Renal cortex interstitium (tissue), 11 donors: ENCODE results near the gene MED15. TPM values are rescaled to one million over a fixed set of nuclear protein-coding genes. Genes with fewer than 3 reads are reported as not detected.
"Not testable (repeated sequence)": the region's sequence is repeated elsewhere in the genome, so short reads cannot be mapped to it uniquely, and the experiment has no call there.

ENCODE experiments used
- DNase-seq, 11 donors: peaks; one replicate each; pipeline ENCODE4 v3.0.0-alpha.2; 2013; ENCODE audit warnings: low read depth in 9 of 11, low spot score in 4 of 11; ENCODE audit errors: extremely low read depth in 1 of 11
- polyA plus RNA-seq, 3 donors: library from polyadenylated mRNA; unstranded; fragments of 120-200 nt; gene quantifications; one replicate each; pipeline ENCODE4 v1.2.1, GENCODE V29; 2013; ENCODE audit not compliant: insufficient read length in 3 of 3

MED15 gene
- polyA plus RNA-seq, 3 donors, result 37.3 to 62.5 (median 49.0) TPM

DNA sequence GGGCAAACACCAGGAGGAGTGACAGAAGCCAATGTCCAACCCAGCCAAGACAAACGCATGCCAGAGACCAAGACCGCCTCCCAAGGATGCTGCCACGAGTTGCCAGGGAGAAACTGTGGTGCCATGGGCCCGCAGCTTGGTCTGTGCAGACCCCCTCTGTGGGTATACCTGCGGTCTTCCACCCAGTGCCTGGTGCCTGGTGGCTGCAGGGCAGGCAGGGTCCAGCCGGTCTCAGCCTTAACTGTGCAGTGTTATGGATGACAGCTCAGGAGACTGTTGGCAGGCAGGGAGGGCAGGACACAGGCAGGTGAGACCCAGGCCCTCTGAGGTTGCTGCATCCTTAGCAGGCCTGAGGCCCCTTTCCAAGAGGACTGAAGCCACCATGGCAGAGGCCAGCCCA lies 97.9 kb downstream of the MED15 start:
- DNase-seq, result no peak

DNA sequence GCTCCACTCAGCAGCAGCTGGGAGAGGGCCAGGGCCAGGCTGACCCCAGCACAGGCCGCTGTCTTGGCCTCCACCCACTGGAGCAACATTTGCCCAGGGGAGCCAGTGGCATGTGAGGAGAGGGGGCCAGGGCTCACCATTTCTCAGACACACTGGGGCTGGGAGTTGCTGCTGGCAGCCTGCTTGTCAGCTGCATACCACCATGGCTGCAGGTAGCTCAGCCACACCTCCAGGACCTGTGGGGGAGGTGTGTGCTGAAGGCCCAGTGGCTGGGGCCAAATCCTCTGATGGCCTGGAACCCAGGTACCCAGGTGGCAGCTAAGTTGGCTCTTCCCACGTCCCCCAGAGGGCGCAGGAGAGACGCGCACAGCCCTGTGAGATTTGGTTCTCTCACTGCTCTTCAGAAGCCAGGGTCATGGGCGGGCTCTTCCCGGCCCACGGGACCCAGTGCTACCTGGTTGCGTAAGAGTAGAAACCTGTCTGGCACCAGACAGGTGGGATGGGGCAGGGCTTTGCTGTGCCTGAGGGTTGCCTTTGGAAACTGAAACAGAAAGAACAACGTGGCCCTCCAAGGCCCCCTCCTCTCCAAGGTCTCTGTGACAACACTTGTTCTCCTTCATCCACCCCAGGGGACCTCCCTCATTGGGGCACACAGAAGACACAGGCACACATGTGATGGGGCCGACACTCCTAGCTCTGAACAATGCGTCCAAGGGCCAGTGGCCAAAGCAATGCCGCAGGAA lies 98.8 kb downstream of the MED15 start:
- DNase-seq, result peak in 8 of 11 donors; percentile 36 to 66 (median 45)

DNA sequence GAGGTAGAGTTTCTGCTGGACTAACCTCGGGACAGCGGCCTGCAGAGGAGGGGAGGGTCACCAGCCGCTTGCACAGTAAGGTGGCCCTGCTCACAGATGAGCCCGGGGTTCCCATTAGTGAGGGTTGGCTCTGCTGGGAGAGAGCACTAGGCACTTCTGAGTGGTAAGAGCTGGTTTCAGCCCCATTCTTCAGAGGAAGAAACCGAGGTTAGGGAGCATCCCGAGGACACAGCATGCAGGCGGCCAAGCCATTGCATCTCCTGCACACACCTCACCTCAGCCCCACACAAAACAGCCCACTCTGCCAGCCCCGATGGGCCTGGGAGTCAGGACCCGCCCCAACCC lies 99.3 kb downstream of the MED15 start:
- no peak for DNase-seq

DNA sequence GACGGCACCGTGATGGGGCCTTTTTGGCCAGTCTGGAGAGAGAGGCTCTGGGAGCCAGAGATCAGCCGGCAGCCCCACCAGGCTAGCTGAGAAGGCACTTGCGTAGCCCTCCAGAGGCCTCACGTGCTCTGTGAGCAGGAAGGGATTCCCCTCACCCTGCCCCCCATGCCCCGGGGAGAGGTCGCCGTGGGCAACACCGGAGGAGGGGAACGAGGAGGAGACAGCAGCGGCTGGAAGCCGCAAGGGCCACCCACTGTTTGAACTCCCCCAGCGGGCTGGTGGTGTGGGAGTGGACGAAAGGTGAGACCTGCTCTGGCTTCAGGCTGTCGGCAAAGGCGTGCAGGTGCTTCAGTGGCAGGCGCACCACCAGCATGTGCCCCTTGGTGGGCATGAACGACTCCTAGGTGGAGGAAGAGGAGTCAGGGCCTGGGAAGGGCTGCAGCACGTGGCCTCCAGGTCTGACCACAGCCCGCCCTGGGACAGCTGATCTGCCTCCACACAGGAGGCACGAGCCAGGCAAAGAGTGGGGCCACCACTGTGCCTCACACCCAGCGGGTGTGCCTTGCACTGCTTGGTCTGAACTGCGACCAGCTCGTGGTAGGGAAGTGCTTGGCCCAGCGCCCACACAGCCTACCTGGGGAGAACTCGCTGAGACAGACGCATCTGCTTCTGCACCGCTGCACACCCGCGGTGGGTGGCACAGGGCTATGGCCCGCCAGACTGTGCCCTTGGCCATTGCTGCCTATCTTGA lies 99.9 kb downstream of the MED15 start:
- no peak for DNase-seq

DNA sequence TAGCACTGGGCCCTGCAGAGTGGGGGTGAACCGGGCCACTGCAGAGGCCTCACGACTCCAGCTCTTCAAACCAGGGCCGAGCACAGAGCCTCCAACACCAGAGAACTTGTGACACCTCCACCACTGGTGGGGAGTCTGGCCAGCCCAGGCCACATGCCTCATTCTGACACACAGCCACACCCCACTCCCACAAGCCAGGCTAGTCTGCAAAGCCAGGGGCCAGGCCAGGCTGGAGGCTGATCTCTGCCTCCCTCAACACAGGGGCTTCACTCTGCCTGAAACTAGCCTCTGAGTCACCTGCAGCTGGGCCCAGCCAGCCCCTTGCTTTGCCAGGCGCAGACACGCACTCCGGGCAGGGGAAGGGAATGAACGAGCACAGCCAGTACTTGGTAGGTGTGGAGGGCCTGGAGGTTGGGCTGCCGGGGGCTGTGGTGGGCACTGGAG lies 102.9 kb downstream of the MED15 start:
- no peak for DNase-seq

DNA sequence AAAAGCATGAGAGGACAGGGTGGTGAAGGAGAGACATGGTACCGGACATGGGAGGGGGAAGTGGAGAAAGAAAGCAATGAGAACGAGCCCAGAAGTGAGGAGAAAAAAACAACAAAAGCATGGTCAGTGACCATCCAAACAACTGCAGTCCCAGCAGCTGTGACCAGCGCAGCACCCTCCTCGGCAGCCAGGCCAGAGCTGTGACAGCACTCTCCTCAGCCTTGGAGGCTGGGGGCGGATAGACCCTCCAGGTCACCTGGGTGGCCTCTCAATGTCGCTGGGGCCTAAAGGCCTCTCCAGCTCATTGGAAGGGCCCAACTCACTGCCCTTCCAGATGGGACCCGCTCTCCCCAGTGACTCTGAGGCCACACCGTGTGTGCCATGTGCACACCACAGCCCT lies 103.3 kb downstream of the MED15 start:
- DNase-seq, result no peak

DNA sequence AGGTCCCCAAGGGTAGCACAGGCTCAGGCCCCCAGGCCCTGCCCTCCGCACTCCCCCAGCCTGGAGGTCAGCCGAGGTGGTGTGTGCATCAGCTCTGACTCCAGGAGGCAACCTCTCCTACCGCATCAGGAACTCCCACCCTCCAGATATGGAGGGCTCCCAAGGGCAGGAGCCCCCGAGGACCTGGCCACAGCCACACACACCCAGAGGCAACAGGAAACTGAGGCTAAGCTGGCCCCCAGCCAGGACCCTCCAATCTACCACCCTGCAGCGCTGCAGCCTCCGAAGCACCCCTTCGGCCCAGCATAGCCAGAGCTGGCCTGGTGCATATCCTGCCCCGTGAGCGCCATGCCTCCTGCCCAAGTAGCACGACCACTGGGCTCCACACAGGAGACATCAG lies 104.0 kb downstream of the MED15 start:
- DNase-seq, result no peak

DNA sequence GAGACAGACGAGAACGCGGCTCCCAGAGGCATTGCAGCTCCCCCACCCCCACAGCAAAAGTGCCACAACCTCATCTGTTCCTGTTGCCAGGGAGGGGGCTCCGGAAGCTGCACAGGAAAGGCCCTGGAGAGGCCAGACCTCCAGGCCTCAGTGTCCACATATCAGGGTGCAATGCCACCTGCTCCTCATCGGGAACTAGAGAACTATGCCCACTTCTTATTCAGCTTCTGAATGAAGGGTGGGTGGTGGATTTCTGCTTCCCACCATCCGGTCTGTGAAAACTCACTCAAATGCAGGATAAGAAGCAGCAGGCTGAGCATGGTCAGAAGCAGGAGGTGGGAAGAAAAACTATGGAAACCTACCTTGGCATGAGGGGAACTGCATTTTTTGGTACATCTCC lies 105.9 kb downstream of the MED15 start:
- no peak for DNase-seq

DNA sequence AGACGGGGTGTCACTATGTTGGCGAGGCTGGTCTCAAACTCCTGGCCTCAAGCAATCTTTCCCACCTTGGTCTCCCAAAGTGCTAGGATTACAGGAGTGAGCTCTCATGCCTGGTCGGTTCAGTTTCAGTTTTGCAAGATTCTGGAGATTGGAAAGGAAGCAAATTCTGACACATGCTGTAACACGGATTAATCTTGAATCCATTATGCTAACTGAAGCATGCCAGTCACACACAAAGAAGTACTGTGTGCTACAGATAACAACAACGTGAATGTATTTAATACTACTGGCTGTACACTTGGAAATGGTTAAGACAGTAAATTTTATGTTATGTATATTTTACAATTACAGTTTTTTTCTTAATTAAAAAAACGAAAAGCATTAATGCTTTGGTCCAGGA lies 107.6 kb downstream of the MED15 start:
- DNase-seq, result no peak

DNA sequence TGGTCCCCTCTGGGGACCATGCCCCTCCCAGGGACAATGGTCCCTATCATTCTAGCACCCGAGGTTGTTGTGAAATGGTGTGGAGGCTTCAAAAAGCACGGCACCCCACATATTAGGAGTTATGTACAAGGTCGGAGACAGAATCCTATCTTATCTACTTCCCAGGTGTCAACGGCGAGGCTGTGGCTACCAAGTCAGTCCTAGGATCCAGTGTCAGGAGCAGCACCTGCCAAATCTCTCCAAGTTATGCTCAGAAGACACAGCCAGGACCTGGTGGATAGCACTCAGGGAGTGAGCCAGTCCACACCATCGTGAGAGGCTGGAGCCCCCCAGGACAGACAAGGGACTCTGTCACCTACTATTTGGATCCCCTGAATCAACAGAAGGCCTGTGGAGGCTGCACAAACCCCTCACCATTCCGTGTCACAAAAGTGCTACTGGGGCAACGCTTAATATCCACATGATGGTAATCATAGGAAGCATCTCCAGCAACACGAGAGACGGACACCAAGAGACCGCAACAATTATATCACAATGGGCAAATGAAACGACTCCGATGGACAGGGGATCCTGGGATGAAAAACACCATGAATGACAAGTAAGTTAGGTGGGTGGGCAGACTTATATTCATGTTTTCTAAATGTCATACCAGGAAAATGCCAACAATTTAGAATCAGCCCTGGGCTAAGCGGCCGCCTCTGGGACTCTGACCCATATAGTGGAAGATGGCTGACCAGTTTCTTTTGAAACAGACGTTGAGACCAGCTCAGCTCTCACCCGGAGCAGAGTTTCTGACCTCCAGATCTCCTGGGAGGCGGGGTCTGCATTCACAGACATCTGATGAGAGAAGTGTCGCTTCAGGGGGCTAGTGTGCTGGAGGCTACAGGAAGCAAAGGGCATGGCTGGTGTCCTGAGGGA lies 108.4 kb downstream of the MED15 start:
- no peak for DNase-seq

DNA sequence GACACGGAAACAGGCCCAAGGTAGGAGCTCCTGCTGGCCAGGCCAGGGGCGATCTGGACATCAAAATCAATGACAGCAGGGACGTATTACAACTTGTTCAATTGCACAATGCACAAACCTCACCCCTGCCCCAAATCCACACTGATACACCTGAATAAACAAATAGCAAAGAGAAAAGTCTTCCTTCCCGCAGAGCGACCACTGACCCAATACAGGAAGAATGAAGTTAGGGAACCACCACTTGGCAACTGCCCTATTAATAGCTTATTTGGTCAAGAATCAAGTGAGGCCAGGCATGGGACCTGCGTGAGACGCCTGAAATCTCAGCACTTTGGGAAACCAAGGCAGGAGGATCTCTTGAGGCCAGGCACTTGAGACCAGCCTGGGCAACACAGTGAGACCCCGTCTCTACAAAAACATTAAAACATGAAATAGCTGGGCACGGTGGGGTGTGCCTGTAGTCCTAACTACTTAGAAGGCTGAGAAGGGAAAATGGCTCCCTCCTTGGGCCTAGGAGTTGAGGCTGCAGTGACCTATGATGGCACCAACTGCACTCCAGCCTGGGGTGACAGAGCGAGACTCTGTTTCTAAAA lies 109.1 kb downstream of the MED15 start:
- DNase-seq, result no peak

DNA sequence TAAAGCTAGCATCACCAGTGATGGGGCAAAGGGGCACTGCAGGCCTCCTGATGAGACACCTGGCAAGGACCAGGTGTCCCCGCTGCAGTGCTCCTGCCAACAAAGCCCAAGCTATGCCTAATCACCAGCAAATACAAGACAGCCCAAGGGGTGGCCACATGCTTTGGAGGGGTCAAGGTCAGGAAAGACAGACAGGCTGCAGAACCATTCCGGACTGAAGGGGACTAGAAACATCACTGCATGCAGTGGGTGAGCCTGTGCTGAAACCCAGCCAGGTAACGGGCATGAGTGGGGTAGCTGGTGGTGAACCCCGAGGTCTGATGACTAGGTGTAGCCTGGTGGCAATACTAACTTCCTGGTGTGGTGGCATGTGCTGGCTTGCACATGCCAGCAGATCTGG lies 111.1 kb downstream of the MED15 start:
- no peak for DNase-seq

DNA sequence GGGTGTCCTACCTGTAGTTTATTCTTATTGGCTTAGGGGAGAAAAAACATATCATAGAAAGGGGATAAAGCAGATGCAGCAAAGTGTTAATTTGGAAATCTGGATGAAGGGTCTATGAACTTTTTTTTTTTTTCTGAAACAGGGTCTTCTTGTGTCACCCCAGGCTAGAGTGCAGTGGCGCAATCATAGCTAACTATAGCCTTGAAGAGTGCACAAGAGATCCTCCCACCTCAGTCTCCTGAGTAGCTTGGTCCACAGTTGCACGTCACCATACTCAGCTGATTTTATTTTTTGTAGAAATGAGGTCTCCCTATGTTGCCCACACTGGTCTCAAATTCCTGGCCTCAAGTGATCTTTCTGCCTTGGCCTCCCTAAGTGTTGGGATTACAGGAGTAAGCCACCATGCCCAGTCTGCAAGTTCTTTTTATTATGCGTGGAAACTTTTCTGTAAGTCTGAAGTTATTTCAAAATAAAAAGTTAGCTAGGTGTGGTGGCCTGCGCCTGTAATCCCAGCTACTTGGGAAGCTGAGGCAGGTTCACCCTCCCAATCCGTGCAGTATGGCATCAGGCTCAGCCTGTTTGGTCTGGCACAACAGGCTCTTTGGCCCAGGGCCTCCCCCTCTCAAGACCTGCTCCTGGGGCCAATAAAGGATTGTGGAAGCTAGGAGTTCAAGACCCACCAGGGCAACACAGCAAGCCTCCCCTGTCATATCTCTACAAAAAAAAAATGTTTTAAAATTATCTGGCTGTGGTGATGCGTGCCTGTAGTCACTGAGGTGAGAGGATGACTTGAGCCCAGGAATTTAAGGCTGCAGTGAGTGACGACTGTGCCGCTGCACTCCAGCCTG lies 111.9 kb downstream of the MED15 start:
- no peak for DNase-seq

DNA sequence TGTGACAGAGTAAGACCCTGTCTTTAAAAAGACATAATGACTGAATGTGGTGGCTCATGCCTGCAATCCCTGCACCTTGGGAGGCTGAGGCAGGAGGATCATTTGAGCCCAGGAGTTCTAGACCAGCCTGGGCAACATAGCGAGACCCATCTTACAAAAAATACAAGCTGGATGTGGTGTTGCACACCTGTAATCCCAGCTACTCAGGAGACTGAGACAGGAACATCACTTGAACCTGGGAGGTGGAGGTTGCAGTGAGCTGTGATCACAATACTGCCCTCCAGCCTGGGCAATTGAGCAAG lies 112.4 kb downstream of the MED15 start:
- not testable (repeated sequence) for DNase-seq

DNA sequence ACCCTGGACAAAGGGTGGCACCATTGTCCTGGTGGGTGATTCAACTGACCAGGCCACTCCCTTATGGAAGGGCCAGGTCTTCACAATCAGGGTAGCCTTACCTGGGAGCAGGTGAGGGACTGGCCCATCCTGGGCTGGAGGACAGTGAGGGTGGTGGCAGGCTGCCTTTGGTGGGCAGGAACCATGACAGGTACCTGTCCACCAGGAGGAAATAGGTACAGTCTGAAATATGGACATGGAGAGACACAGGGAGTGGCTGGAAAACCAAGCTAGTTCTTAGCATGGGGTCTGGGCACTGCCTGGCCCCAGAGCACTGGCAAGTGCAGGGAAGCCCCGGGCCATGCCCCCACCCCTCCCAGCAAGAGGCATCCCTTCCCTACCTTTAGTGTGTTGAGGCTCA lies 113.8 kb downstream of the MED15 start:
- no peak for DNase-seq

DNA sequence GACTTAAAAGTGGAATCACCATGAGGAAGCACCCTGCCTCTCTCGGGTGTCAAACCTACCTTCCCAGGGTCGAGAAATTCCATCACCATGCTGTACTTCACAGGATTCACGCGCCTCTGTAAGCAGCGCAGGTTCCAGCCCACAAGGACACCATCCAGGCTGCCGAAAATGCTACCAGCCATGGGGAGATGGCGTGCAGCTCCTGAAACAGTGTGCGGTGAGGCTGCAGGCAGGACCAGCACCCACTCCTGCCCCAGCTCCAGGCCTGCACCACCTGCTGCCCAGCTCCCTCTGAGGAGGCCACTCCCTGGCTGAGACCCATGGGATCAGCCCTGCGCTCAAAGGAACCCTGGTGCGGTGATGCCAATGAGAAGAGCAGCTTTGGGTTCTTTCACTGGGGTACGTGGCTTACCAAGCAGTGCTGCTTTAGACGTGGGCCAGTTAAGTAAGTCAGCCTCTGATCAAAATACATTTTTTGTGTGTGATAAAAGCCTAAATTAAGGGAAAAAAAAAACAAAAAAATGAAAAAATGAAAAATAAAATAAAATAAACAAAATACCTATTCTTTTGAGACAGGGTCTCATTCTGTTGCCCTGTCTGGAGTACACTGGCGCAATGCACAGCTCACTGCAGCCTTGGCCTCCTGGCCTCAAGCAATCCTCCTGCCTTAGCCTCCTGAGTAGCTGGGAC lies 115.4 kb downstream of the MED15 start:
- DNase-seq, result no peak

DNA sequence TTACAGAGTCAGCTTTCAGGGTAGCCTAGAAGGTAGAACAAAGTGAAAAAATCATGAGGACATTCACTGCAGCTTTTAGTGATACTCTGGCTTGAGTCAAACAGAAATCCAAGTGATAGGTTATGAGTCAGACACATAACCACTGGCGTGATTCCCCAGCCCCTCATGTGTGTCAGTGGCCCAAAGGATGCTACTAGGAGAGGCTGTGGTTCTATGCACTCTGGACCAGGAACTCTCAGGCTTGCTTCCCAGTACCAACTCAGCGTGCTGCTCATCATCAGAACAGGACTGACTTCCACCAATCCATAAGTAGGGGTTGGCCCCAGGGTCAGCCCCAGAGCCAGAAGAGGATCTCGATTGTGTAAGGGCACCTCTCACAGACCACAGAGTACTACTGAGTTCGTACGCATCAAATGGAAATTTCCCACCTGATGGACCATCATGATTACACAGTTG lies 116.8 kb downstream of the MED15 start:
- no peak for DNase-seq

DNA sequence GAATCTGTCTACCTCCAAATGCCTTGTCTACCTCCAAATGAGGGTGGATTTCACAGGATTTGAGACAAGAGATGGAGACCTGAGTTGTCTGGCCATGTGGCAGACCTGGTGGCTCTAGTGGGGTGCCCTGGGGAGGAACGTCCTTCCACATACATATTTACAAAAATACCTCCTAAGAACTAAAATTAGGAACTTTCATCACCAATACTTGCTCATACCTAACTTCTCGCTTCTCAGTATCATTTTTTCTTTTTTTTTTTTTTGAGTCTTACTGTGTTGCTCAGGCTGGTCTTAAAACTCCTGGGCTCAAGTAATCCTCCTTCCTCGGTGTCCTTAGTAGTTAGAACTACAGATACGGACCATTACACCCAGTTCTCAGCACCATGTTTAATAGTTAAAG lies 117.9 kb downstream of the MED15 start:
- DNase-seq, result no peak
